Left lung (tissue), 10 donors: ENCODE measurements around the gene LAMA2. TPM values are rescaled to one million over a fixed set of nuclear protein-coding genes. Genes with fewer than 3 reads are reported as not detected.

ENCODE experiments used
- ATAC-seq: fragments of 200-7000 bp; cut with Tn5 transposase; one replicate; pipeline ENCODE4 v1.9.1; 2020; ENCODE audit warnings: moderate library complexity
- DNase-seq, 4 donors: peaks; one replicate each; pipeline ENCODE4 v3.0.0-alpha.2; 2013 to 2020
- H3K27ac ChIP-seq, 2 donors: fragments of 200-600 bp; sonication (generic) in 1 of 2; one replicate each; pipeline versions ENCODE4 v1.5.0 to v1.8.0; 2020 to 2021
- H3K27me3 ChIP-seq, 2 donors: fragments of 200-600 bp; sonication (generic) in 1 of 2; one replicate each; pipeline versions ENCODE4 v1.5.0 to v1.8.0; 2020 to 2021
- H3K36me3 ChIP-seq, 2 donors: fragments of 200-600 bp; sonication (generic) in 1 of 2; one replicate each; pipeline versions ENCODE4 v1.5.0 to v1.8.0; 2020 to 2021
- H3K4me1 ChIP-seq, 2 donors: fragments of 200-600 bp; one replicate each; pipeline ENCODE4 v1.8.0; 2021
- H3K4me3 ChIP-seq, 2 donors: fragments of 200-600 bp; sonication (generic) in 1 of 2; one replicate each; pipeline versions ENCODE4 v1.5.0 to v1.8.0; 2020 to 2021; ENCODE audit warnings: mild to moderate bottlenecking in 1 of 2
- H3K9me3 ChIP-seq, 2 donors: fragments of 200-600 bp; sonication (generic) in 1 of 2; one replicate each; pipeline versions ENCODE4 v1.5.0 to v1.8.0; 2020 to 2021
- CTCF ChIP-seq, 2 donors: fragments of 200-600 bp; sonication (generic) in 1 of 2; IDR thresholded peaks; one replicate each; pipeline versions ENCODE4 v1.5.0 to v1.8.0; 2021; ENCODE audit warnings: antibody characterized with exemption in 2 of 2
- intact Hi-C, 2 donors: fragments of 100-400 bp; cut with DNase I; formaldehyde crosslinking; loops; one replicate each; pipeline versions ENCODE4 v1.11.2 to v1.14.2; 2022
- polyA plus RNA-seq, 6 donors: library from polyadenylated mRNA; unstranded; fragments of 120-200 nt; gene quantifications; one replicate each; pipeline ENCODE4 v1.2.1, GENCODE V29; 2013; ENCODE audit not compliant: insufficient read length in 6 of 6
- total RNA-seq, 2 donors: library from RNA; stranded (reverse); fragmentation: NEBNext Ultra II Directional; extraction: Animal tissue kit (Norgen Biotek cat#: 25700); gene quantifications; one replicate each; pipeline ENCODE4 v1.2.1, GENCODE V29; 2021
- donor health status: DM: no; HTN: yes; CAD: no.
- donor health status: DM: no; HTN: no; CAD: no.

LAMA2 gene
- total and polyA plus RNA-seq, 8 donors = 32.7 to 91.7 (median 64.7) TPM

- Histone ChIP-seq H3K9me3 (no peaks in the 10 kb centered on the region), H3K4me1 (peaks cover 0 to 3% of the 10 kb centered on the region in 2 donors), H3K4me3 (no peak overlapping the region), H3K27ac (peak overlapping the region in 1 of 2 donors; percentile 46), H3K36me3 (no peaks in the 10 kb centered on the region), H3K27me3 (no peaks in the 10 kb centered on the region)
- ATAC-seq = no peak
- DNase-seq = no peak
- intact Hi-C loops = no loop called here
- TF ChIP-seq CTCF (IDR thresholded peaks at IDR 0.05) = no peak
Observed at GRCh38 chr6:129130106-129130505, 247.2 kb downstream of the LAMA2 start.

GRCh38 chr6:129130959-129131681, 248.2 kb downstream of the LAMA2 start:
- Histone ChIP-seq H3K27ac (peak overlapping the region in 1 of 2 donors; percentile 46), H3K36me3 (no peaks in the 10 kb centered on the region), H3K27me3 (no peaks in the 10 kb centered on the region), H3K4me3 (no peak overlapping the region), H3K9me3 (no peaks in the 10 kb centered on the region), H3K4me1 (peaks cover 0 to 3% of the 10 kb centered on the region in 2 donors)
- peak; percentile 49 for ATAC-seq
- intact Hi-C loops = no loop called here
- no peak for DNase-seq
- TF ChIP-seq CTCF (IDR thresholded peaks at IDR 0.05) = no peak

GRCh38 chr6:129133770-129134192, 250.8 kb downstream of the LAMA2 start:
- intact Hi-C loops = no loop called here
- DNase-seq (peak in 2 of 4 donors; percentile 17 to 44), ATAC-seq (peak; percentile 58)
- H3K4me1 ChIP-seq = peaks cover 0 to 3% of the 10 kb centered on the region in 2 donors
- no peaks in the 10 kb centered on the region for H3K9me3 ChIP-seq
- no peaks in the 10 kb centered on the region for H3K36me3 ChIP-seq
- peak overlapping the region in 1 of 2 donors; percentile 72 for H3K27ac ChIP-seq
- no peaks in the 10 kb centered on the region for H3K27me3 ChIP-seq
- TF ChIP-seq CTCF (IDR thresholded peaks at IDR 0.05) = no peak
- no peak overlapping the region for H3K4me3 ChIP-seq

- Histone ChIP-seq H3K4me3 (no peak overlapping the region), H3K27ac (peak overlapping the region; percentile 38 to 72)
Observed at GRCh38 chr6:129134535-129134934, 251.6 kb downstream of the LAMA2 start.

More at GRCh38 chr6:129134535-129134934, 251.6 kb downstream of the LAMA2 start:
- Histone ChIP-seq H3K9me3 (no peaks in the 10 kb centered on the region), H3K4me1 (peaks cover 0 to 3% of the 10 kb centered on the region in 2 donors), H3K27me3 (no peaks in the 10 kb centered on the region), H3K36me3 (no peaks in the 10 kb centered on the region)
- TF ChIP-seq CTCF (IDR thresholded peaks at IDR 0.05) = no peak
- no peak for ATAC-seq
- no peak for DNase-seq
- intact Hi-C loops = no loop called here
